Mesendoderm (in vitro differentiated cells): ENCODE results near the gene VLDLR. TPM values are rescaled to one million over a fixed set of nuclear protein-coding genes. Genes with fewer than 3 reads are reported as not detected.

Experiments used
- DNase-seq: peaks from one replicate; pipeline ENCODE4 v3.0.0; 2013
- H2AK5ac ChIP-seq: 2 replicates; pipeline ENCODE4 v1.6.1; 2013; ENCODE audit warnings: low read length, inconsistent platforms
- H2BK120ac ChIP-seq: 2 replicates; pipeline ENCODE4 v1.6.1; 2013; ENCODE audit warnings: low read depth, mild to moderate bottlenecking, low read length, moderate library complexity, mixed read lengths
- H2BK15ac ChIP-seq: replicated peaks from 2 replicates; pipeline ENCODE4 v1.6.1; 2013; ENCODE audit warnings: low read depth, mild to moderate bottlenecking, moderate library complexity
- H2BK5ac ChIP-seq: 2 replicates; pipeline ENCODE4 v1.6.1; 2013; ENCODE audit warnings: low read length, inconsistent platforms
- H3K18ac ChIP-seq: 2 replicates; pipeline ENCODE4 v1.6.1; 2013; ENCODE audit warnings: mild to moderate bottlenecking, low read length, mixed read lengths
- H3K23ac ChIP-seq: one replicate; pipeline ENCODE4 v1.6.1; 2013; ENCODE audit warnings: low read length
- H3K27ac ChIP-seq: 2 replicates; pipeline ENCODE4 v1.5.1; 2013; ENCODE audit warnings: low read depth, mild to moderate bottlenecking, inconsistent platforms, low read length, moderate library complexity
- H3K27me3 ChIP-seq: 2 replicates; pipeline ENCODE4 v1.6.1; 2013; ENCODE audit warnings: low read length, control low read depth, mild to moderate bottlenecking, inconsistent platforms; ENCODE audit not compliant: insufficient read depth, poor library complexity
- H3K36me3 ChIP-seq: 2 replicates; pipeline ENCODE4 v1.6.1; 2013; ENCODE audit warnings: low read length, inconsistent platforms; ENCODE audit not compliant: control insufficient read depth, insufficient read depth
- H3K4ac ChIP-seq: one replicate; pipeline ENCODE4 v1.6.1; 2013; ENCODE audit warnings: low read depth, mild to moderate bottlenecking, low read length, moderate library complexity
- H3K4me1 ChIP-seq: 2 replicates; pipeline ENCODE4 v1.6.1; 2013; ENCODE audit warnings: low read depth, low read length, inconsistent platforms; ENCODE audit not compliant: control insufficient read depth
- H3K4me2 ChIP-seq: 2 replicates; pipeline ENCODE4 v1.6.1; 2013; ENCODE audit warnings: low read length
- H3K4me3 ChIP-seq: 2 replicates; pipeline ENCODE4 v1.5.1; 2013; ENCODE audit warnings: mild to moderate bottlenecking, low read length
- H3K56ac ChIP-seq: one replicate; pipeline ENCODE4 v1.6.1; 2013; ENCODE audit warnings: low read length
- H3K79me1 ChIP-seq: 2 replicates; pipeline ENCODE4 v1.6.1; 2013; ENCODE audit warnings: low read length, inconsistent platforms
- H3K79me2 ChIP-seq: 2 replicates; pipeline ENCODE4 v1.6.1; 2013; ENCODE audit warnings: mild to moderate bottlenecking, low read length; ENCODE audit not compliant: control insufficient read depth, insufficient read depth
- H3K9ac ChIP-seq: 2 replicates; pipeline ENCODE4 v1.6.1; 2013; ENCODE audit warnings: low read length, inconsistent platforms
- H4K5ac ChIP-seq: one replicate; pipeline ENCODE4 v1.6.1; 2013; ENCODE audit warnings: low read length
- H4K8ac ChIP-seq: one replicate; pipeline ENCODE4 v1.6.1; 2013; ENCODE audit warnings: low read depth, mild to moderate bottlenecking, control low read depth, low read length, moderate library complexity
- WGBS: extraction: QIAGEN DNeasy Blood & Tissue Kit; methylation state at CpG from one replicate; pipeline ENCODE4 v1.1.7; 2013; ENCODE audit warnings: low lambda C conversion rate, missing lambda C conversion rate; ENCODE audit not compliant: insufficient coverage; ENCODE audit errors: extremely low coverage; 5-methylcytosine and 5-hydroxymethylcytosine counted together
- polyA plus RNA-seq, 2 experiments: library from polyadenylated mRNA; stranded (reverse); fragments of 200-250 nt; gene quantifications; one replicate each; pipeline ENCODE4 v1.2.3, GENCODE V29; 2013

VLDLR gene
- 16.6 TPM for polyA plus RNA-seq (2013, experiment 1 of 2)
- polyA plus RNA-seq (2013, experiment 2 of 2) = 17.2 TPM

DNA sequence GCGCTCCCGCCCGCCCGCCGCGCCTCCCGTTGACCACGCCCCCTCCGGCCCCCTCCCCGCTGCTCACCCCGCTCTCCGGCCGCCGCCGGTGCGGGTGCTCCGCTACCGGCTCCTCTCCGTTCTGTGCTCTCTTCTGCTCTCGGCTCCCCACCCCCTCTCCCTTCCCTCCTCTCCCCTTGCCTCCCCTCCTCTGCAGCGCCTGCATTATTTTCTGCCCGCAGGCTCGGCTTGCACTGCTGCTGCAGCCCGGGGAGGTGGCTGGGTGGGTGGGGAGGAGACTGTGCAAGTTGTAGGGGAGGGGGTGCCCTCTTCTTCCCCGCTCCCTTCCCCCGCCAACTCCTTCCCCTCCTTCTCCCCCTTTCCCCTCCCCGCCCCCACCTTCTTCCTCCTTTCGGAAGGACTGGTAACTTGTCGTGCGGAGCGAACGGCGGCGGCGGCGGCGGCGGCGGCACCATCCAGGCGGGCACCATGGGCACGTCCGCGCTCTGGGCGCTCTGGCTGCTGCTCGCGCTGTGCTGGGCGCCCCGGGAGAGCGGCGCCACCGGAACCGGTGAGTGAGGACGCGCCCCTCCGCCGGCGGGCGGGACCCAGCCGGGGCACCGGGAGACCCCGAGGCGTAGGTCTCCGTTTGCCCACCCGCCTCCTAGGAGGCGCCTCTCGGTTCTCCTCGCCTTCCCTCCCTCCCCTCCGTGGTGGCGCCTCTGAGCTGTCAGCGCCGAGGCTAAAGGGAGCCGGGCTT, at the start of gene VLDLR:
Gene VLDLR, plus strand, starts transcription at position 66 of the 739 bp plus-strand sequence. Its CDS starts 403 bp downstream, at position 469.
- peak within 1 kb of the TSS; percentile 29 for H3K4ac ChIP-seq
- peak within 1 kb of the TSS; percentile 60 for H3K18ac ChIP-seq
- peak within 1 kb of the TSS; percentile 90 for H3K56ac ChIP-seq
- no peak within 1 kb of the TSS for H2AK5ac ChIP-seq
- H3K23ac ChIP-seq = peak within 1 kb of the TSS; percentile 24
- no peak within 1 kb of the TSS for H4K5ac ChIP-seq
- H3K27me3 ChIP-seq = no peaks in the 10 kb centered on the region
- no peak within 1 kb of the TSS for H2BK15ac ChIP-seq
- H4K8ac ChIP-seq = no peak within 1 kb of the TSS
- peaks cover 52% of the 10 kb centered on the region for H3K79me2 ChIP-seq
- DNase-seq = peak; percentile 76
- H2BK5ac ChIP-seq = no peak within 1 kb of the TSS
- peaks cover 18% of the 10 kb centered on the region for H3K79me1 ChIP-seq
- peak within 1 kb of the TSS; percentile 95 for H3K4me2 ChIP-seq
- H3K9ac ChIP-seq = peak within 1 kb of the TSS; percentile 89
- peaks cover 18% of the 10 kb centered on the region for H3K4me1 ChIP-seq
- H3K36me3 ChIP-seq = no peaks in the 10 kb centered on the region
- peak within 1 kb of the TSS; percentile 85 for H3K27ac ChIP-seq
- WGBS = no CpG with 5 or more reads among the region's 72 CpGs
- H3K4me3 ChIP-seq = peak within 1 kb of the TSS; percentile 79
- peak within 1 kb of the TSS; percentile 51 for H2BK120ac ChIP-seq

DNA sequence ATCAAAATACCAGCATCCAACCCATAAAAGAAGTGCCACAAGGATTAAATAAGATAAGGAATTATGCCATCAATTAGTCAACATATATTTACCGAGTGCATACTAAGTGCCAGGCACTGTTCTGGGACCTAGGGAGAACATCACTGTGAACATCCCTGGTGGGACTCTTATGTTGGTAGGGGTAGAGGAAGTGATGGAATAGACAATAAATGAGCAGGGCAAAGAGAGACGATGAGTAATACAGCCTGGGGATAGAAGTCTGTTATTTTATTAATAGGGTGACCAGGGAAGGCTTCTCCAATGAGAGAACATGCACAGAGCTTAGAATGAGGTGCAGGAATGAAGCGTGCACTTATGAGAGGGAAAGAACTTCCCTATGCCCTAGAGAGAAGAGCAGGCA, 47.4 kb upstream of the VLDLR start:
- H3K18ac ChIP-seq = no peak overlapping the region
- no peak overlapping the region for H2BK5ac ChIP-seq
- no peak overlapping the region for H3K9ac ChIP-seq
- H2BK15ac ChIP-seq = no peak overlapping the region
- no peak overlapping the region for H3K4me2 ChIP-seq
- no peaks in the 10 kb centered on the region for H3K79me2 ChIP-seq
- H2BK120ac ChIP-seq = no peak overlapping the region
- no peaks in the 10 kb centered on the region for H3K36me3 ChIP-seq
- H3K27me3 ChIP-seq = no peaks in the 10 kb centered on the region
- no peaks in the 10 kb centered on the region for H3K4me1 ChIP-seq
- H3K27ac ChIP-seq = no peak overlapping the region
- no peak overlapping the region for H2AK5ac ChIP-seq
- H3K79me1 ChIP-seq = no peaks in the 10 kb centered on the region
- DNase-seq = no peak
- H3K56ac ChIP-seq = no peak overlapping the region
- no peak overlapping the region for H4K8ac ChIP-seq
- H4K5ac ChIP-seq = no peak overlapping the region
- no peak overlapping the region for H3K4ac ChIP-seq
- H3K23ac ChIP-seq = no peak overlapping the region
- WGBS = no CpG with 5 or more reads among the region's 3 CpGs
- no peak overlapping the region for H3K4me3 ChIP-seq

DNA sequence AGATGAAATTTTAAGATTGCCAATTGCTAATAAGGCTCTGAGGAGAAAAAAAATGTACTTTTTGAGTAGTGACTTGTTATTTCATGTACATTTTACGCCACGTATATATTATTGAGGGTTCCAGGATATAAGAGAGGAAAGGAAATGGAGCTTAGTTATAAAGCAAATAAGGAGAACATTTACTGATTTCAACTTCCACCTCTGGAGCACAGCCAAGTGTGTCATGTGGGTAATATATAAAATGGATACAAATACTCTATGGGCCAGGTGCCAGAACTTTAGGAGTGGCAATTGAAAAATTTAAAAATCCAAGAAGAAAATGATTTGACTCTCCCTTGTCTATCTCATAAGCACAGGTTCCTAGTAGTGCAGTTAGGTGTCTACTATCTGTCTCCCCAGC, 45.0 kb upstream of the VLDLR start:
- no peak overlapping the region for H2BK120ac ChIP-seq
- H3K4me3 ChIP-seq = no peak overlapping the region
- no peak overlapping the region for H2AK5ac ChIP-seq
- no peak overlapping the region for H2BK15ac ChIP-seq
- no peak overlapping the region for H3K4me2 ChIP-seq
- H3K27me3 ChIP-seq = no peaks in the 10 kb centered on the region
- H3K36me3 ChIP-seq = no peaks in the 10 kb centered on the region
- no peak overlapping the region for H4K5ac ChIP-seq
- H3K9ac ChIP-seq = no peak overlapping the region
- no peak overlapping the region for H3K4ac ChIP-seq
- no peaks in the 10 kb centered on the region for H3K79me1 ChIP-seq
- H3K79me2 ChIP-seq = no peaks in the 10 kb centered on the region
- WGBS = no CpG with 5 or more reads among the region's 2 CpGs
- DNase-seq = no peak
- no peak overlapping the region for H3K23ac ChIP-seq
- no peak overlapping the region for H4K8ac ChIP-seq
- H3K27ac ChIP-seq = no peak overlapping the region
- H3K56ac ChIP-seq = no peak overlapping the region
- no peak overlapping the region for H3K18ac ChIP-seq
- H2BK5ac ChIP-seq = no peak overlapping the region
- H3K4me1 ChIP-seq = no peaks in the 10 kb centered on the region

DNA sequence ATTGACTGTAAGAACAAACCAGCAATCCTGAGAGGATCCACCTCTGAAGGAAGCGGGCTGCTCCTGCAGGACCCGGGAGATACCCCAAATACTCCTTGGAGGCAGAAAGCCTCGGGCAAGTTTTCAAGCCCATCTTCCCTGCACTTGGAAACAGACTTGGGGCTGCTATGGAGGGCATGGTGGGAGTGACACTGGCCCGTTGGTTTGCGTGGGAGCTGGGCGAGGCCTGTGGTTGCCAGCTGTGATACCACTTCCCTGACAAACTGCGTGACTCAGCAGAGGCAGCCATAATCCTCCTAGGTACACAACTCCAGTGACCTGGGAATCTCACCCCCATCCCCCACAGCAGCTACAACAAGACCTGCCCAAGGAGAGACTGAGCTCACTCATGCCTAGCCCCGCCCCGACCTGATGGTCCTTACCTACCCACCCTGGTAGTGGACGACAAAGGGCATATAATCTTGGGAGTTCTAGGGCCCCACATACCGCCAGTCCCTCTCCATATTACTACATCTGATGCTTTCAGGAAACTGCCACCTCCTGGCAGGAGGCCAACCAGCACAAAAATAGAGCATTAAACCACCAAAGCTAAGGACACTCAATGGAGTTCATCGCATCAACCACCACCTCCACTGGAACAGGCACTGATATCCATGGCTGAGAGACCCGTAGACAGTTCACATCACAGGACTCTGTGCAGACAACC, 38.1 kb upstream of the VLDLR start:
- H3K4me2 ChIP-seq = no peak overlapping the region
- no CpG with 5 or more reads among the region's 13 CpGs for WGBS
- no peak overlapping the region for H2AK5ac ChIP-seq
- no peak overlapping the region for H2BK5ac ChIP-seq
- H3K79me1 ChIP-seq = no peaks in the 10 kb centered on the region
- no peaks in the 10 kb centered on the region for H3K36me3 ChIP-seq
- no peaks in the 10 kb centered on the region for H3K79me2 ChIP-seq
- H3K56ac ChIP-seq = no peak overlapping the region
- no peak overlapping the region for H3K9ac ChIP-seq
- H3K18ac ChIP-seq = no peak overlapping the region
- H3K4me1 ChIP-seq = no peaks in the 10 kb centered on the region
- no peaks in the 10 kb centered on the region for H3K27me3 ChIP-seq
- H2BK15ac ChIP-seq = no peak overlapping the region
- H3K27ac ChIP-seq = no peak overlapping the region
- DNase-seq = no peak
- H3K23ac ChIP-seq = no peak overlapping the region
- H4K8ac ChIP-seq = no peak overlapping the region
- no peak overlapping the region for H3K4me3 ChIP-seq
- H4K5ac ChIP-seq = no peak overlapping the region
- H3K4ac ChIP-seq = no peak overlapping the region
- no peak overlapping the region for H2BK120ac ChIP-seq

DNA sequence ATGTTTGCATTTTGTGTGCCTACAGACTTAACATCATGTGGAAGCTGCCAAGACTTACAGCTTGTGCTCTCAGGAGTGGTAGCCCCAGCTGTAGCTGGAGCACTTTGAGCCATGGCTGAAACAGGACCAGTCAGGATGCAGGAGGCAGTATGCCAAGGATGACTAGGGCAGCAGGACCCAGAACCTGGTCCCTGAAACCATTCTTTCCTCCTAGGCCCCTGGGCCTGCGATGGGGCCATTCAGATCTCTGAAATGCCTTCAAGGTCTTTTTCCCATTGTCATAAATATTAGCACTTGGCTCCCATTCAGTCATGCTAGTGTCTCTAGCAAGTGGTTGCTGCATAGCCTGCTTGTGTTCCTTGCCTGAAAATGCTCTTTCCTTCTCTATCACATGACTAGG, 29.6 kb upstream of the VLDLR start:
- Histone ChIP-seq H3K23ac (no peak overlapping the region), H4K5ac (no peak overlapping the region), H3K18ac (no peak overlapping the region), H2AK5ac (no peak overlapping the region), H2BK120ac (no peak overlapping the region), H3K56ac (no peak overlapping the region), H3K27me3 (no peaks in the 10 kb centered on the region), H2BK5ac (no peak overlapping the region), H3K9ac (no peak overlapping the region), H2BK15ac (no peak overlapping the region), H3K79me2 (no peaks in the 10 kb centered on the region), H4K8ac (no peak overlapping the region), H3K4me1 (no peaks in the 10 kb centered on the region), H3K4me2 (no peak overlapping the region), H3K27ac (no peak overlapping the region), H3K79me1 (no peaks in the 10 kb centered on the region), H3K4me3 (peak overlapping the region; percentile 27), H3K4ac (no peak overlapping the region), H3K36me3 (no peaks in the 10 kb centered on the region)
- WGBS = no CpG with 5 or more reads among the region's 1 CpG
- DNase-seq = no peak
